ENCODE results near the gene PARP1. TPM values are rescaled to one million over a fixed set of nuclear protein-coding genes. Genes with fewer than 3 reads are reported as not detected.

PARP1 gene
- total RNA-seq, 1 experiment from 2014 or later, result 213 TPM

GRCh38 chr1:226329237-226329636, 78.7 kb downstream of the PARP1 start:
- Histone ChIP-seq H3K4me2 (ENCODE audit: low read length) (no peak overlapping the region), H4K20me1 (ENCODE audit: insufficient read depth) (no peaks in the 10 kb centered on the region), H2AFZ (ENCODE audit: low read depth, low read length, poor library complexity, severe bottlenecking) (no peak overlapping the region), H3K9me2 (ENCODE audit: insufficient read depth) (no peaks in the 10 kb centered on the region), H3K27ac (ENCODE audit: low read depth, low read length) (no peak overlapping the region), H3K79me2 (ENCODE audit: insufficient read depth, low read length) (no peaks in the 10 kb centered on the region), H3K9ac (ENCODE audit: low read length) (no peak overlapping the region), H3K9me3 (ENCODE audit: control insufficient read depth in 1 of 2, insufficient read depth in 1 of 2, low read depth in 1 of 2, low read length in 2 of 2) (no peaks in the 10 kb centered on the region), H3K4me3 (replicated peaks in 1 of 2; ENCODE audit: low read depth in 1 of 2, low read length in 2 of 2) (no peak overlapping the region), H3K4me1 (ENCODE audit: control insufficient read depth in 1 of 2, insufficient read depth in 2 of 2, low read length in 2 of 2) (peaks cover 3 to 14% of the 10 kb centered on the region in 2 experiments; a peak in 3 of 4 replicates), H3K36me3 (ENCODE audit: control insufficient read depth in 1 of 2, insufficient read depth in 2 of 2, low read length in 2 of 2) (no peaks in the 10 kb centered on the region), H3K27me3 (ENCODE audit: insufficient read depth, low read length) (no peaks in the 10 kb centered on the region)
- no peak for TF ChIP-seq ZBTB33 (IDR thresholded peaks at IDR 0.05; ENCODE audit: extremely low read depth, insufficient replicate concordance, low read length)
- TF ChIP-seq MAX (IDR thresholded peaks at IDR 0.05), result no peak
- no peak for TF ChIP-seq RAD21 (IDR thresholded peaks at IDR 0.05; ENCODE audit: low read depth)
- TF ChIP-seq ZNF274 (IDR thresholded peaks at IDR 0.05; ENCODE audit: low read depth, low read length), result no peak
- no peak for TF ChIP-seq SRF (IDR thresholded peaks at IDR 0.05; ENCODE audit: low read depth)
- no peak for TF ChIP-seq YY1 (IDR thresholded peaks at IDR 0.05; ENCODE audit: extremely low read depth, insufficient replicate concordance, low read depth, low read length)
- no peak for TF ChIP-seq CTCF (IDR thresholded peaks at IDR 0.05 in 2 of 3, conservative IDR thresholded peaks at IDR 0.05 in 1 of 3; ENCODE audit: borderline replicate concordance in 1 of 3, insufficient read depth in 1 of 3, low read depth in 2 of 3, low read length in 2 of 3)
- no peak for TF ChIP-seq ATF3 (IDR thresholded peaks at IDR 0.05)
- TF ChIP-seq REST (IDR thresholded peaks at IDR 0.05; ENCODE audit: low read depth), result no peak
- TF ChIP-seq POLR2AphosphoS5 (IDR thresholded peaks at IDR 0.05; ENCODE audit: low read depth, low read length), result no peak
- no peak for TF ChIP-seq POLR2A (IDR thresholded peaks at IDR 0.05; ENCODE audit: borderline replicate concordance, extremely low read depth, insufficient read depth, insufficient read length)
- no peak for TF ChIP-seq EGR1 (IDR thresholded peaks at IDR 0.05; ENCODE audit: low read depth)
- no peak for TF ChIP-seq SP1 (IDR thresholded peaks at IDR 0.05; ENCODE audit: low read depth)
- no peak for TF ChIP-seq ELF1 (IDR thresholded peaks at IDR 0.05; ENCODE audit: borderline replicate concordance, low read depth)
- TF ChIP-seq SIN3A (IDR thresholded peaks at IDR 0.05; ENCODE audit: low read depth), result no peak
- no peak for TF ChIP-seq ZFX (IDR thresholded peaks at IDR 0.05)
- TF ChIP-seq CBX3 (IDR thresholded peaks at IDR 0.05; ENCODE audit: low read depth), result no peak
- no peak for TF ChIP-seq JUND (IDR thresholded peaks at IDR 0.05)
- TF ChIP-seq CEBPB (IDR thresholded peaks at IDR 0.05; ENCODE audit: low read depth), result no peak
- TF ChIP-seq TCF7L2 (IDR thresholded peaks at IDR 0.05; ENCODE audit: borderline replicate concordance, extremely low read depth, insufficient read depth, insufficient read length), result no peak
- no peak for DNase-seq (ENCODE audit: low read depth, low spot score)
- ATAC-seq, result no peak
- ChIA-PET POLR2A (no interaction called here), RAD21 (ENCODE audit: low non-redundant PET in 1 of 2, low total read pairs in 2 of 2, uncharacterized antibody in 2 of 2, unreplicated experiment in 2 of 2) (no interaction called here), CTCF (no interaction called here)
- BruUV-seq (replicated peaks), result no TSS peak
- intact Hi-C loops (cut with micrococcal nuclease), result no loop called here

Data from HCT116 (cell line).